GM12878 (cell line): ENCODE measurements around the gene ISLR. TPM values are rescaled to one million over a fixed set of nuclear protein-coding genes. Genes with fewer than 3 reads are reported as not detected.
A peak's percentile ranks its signal among the peaks of the same experiment; 100 is the strongest.

Source experiments
- ATAC-seq: fragments of 200-7000 bp; cut with Tn5 transposase; 3 replicates; pipeline ENCODE4 v1.9.1; 2020; ENCODE audit warnings: mild to moderate bottlenecking, moderate library complexity
- BruUV-seq: library from RNA; stranded (reverse); fragments of 400-500 nt; replicated peaks from 2 replicates; lab custom pipeline; 2021; lab: Mats Ljungman, UMichigan
- CTCF ChIA-PET: fragments of 300-600 bp; sonication (Branson Sonifier 250); formaldehyde crosslinking; extraction: SDS; loops from one replicate; lab custom pipeline; 2021; ENCODE audit warnings: inconsistent platforms; lab: Yijun Ruan, JAX
- POLR2A ChIA-PET: fragments of 350-600 bp; formaldehyde crosslinking; extraction: SDS; loops from one replicate; lab custom pipeline; 2021; ENCODE audit warnings: inconsistent platforms; lab: Charles Lee
- RAD21 ChIA-PET: fragments of 300-600 bp; sonication (Branson Sonifier 250); formaldehyde crosslinking; loops from one replicate; lab custom pipeline; 2023; ENCODE audit warnings: antibody characterized with exemption; ENCODE audit not compliant: unreplicated experiment; lab: Charles Lee
- SMC1A ChIA-PET: fragments of 300-600 bp; sonication (Branson Sonifier 250); formaldehyde crosslinking; loops from one replicate; lab custom pipeline; 2023; ENCODE audit not compliant: unreplicated experiment, uncharacterized antibody; lab: Charles Lee
- DNase-seq: peaks from one replicate; pipeline ENCODE4 v3.0.0-alpha.2; 2011; ENCODE audit warnings: low read depth, low spot score
- FAIRE-seq: peaks from 3 replicates; lab custom pipeline; 2011; peaks lifted over from hg19 to GRCh38; lab: Jason Lieb, UNC
- H2AFZ ChIP-seq: 2 replicates; pipeline ENCODE4 v1.6.0; 2011; ENCODE audit warnings: low read depth, low read length, control low read depth; ENCODE audit not compliant: control insufficient read depth
- H3K27ac ChIP-seq: 2 replicates; pipeline ENCODE4 v1.5.1; 2011; ENCODE audit warnings: control low read depth; ENCODE audit not compliant: control insufficient read depth, insufficient read depth
- H3K27me3 ChIP-seq, 2 experiments: replicated peaks in 1 of 2; 2 replicates each; pipeline versions ENCODE4 v1.6.0 to v1.6.1; 2011; ENCODE audit warnings: low read length in 1 of 2; ENCODE audit not compliant: control insufficient read depth in 2 of 2, insufficient read depth in 2 of 2
- H3K36me3 ChIP-seq, 2 experiments: 2 replicates each; pipeline ENCODE4 v1.5.1; 2011; ENCODE audit warnings: low read length in 1 of 2; ENCODE audit not compliant: control insufficient read depth in 2 of 2, insufficient read depth in 2 of 2
- H3K4me1 ChIP-seq: 2 replicates; pipeline ENCODE4 v1.6.1; 2011; ENCODE audit warnings: mild to moderate bottlenecking, low read length, moderate library complexity, mixed read lengths; ENCODE audit not compliant: control insufficient read depth, insufficient read depth
- H3K4me2 ChIP-seq: 2 replicates; pipeline ENCODE4 v1.6.0; 2011; ENCODE audit warnings: control low read depth; ENCODE audit not compliant: control insufficient read depth, insufficient read depth
- H3K4me3 ChIP-seq: fragments of 200-600 bp; sonication (generic); 2 replicates; pipeline ENCODE4 v1.5.1; 2016
- H3K79me2 ChIP-seq: 2 replicates; pipeline ENCODE4 v1.6.0; 2011; ENCODE audit warnings: low read length; ENCODE audit not compliant: control insufficient read depth, insufficient read depth
- H3K9ac ChIP-seq: 2 replicates; pipeline ENCODE4 v1.8.0; 2011; ENCODE audit warnings: low read length, control low read depth, mixed read lengths; ENCODE audit not compliant: control insufficient read depth, insufficient read depth
- H3K9me3 ChIP-seq: replicated peaks from 3 replicates; pipeline ENCODE4 v1.5.1; 2011; ENCODE audit warnings: mild to moderate bottlenecking, low read length; ENCODE audit not compliant: control insufficient read depth, insufficient read depth
- H4K20me1 ChIP-seq: 2 replicates; pipeline ENCODE4 v1.6.0; 2011; ENCODE audit not compliant: control insufficient read depth, insufficient read depth
- ASH2L ChIP-seq: fragments of 300-600, 200-600 bp; sonication (generic); IDR thresholded peaks from 2 replicates; pipeline ENCODE4 v1.6.1; 2017; ENCODE audit warnings: low read depth, mild to moderate bottlenecking, borderline replicate concordance
- ATF7 ChIP-seq: fragments of 450-650 bp; IDR thresholded peaks from 2 replicates; pipeline ENCODE4 v1.6.1; 2016; ENCODE audit warnings: low read depth, mild to moderate bottlenecking
- CREM ChIP-seq: IDR thresholded peaks from 2 replicates; pipeline ENCODE4 v1.6.1; 2014; ENCODE audit warnings: antibody characterized with exemption, low read depth
- ESRRA ChIP-seq: IDR thresholded peaks from 2 replicates; pipeline ENCODE4 v1.6.1; 2012; ENCODE audit warnings: mild to moderate bottlenecking, low read length, improper control_type of control experiment
- HDGF ChIP-seq: fragments of 450-650 bp; IDR thresholded peaks from 2 replicates; pipeline ENCODE4 v1.6.1; 2016; ENCODE audit warnings: antibody characterized with exemption
- KLF5 ChIP-seq: fragments of 450-650 bp; IDR thresholded peaks from 2 replicates; pipeline ENCODE4 v1.6.1; 2014; ENCODE audit warnings: mild to moderate bottlenecking; ENCODE audit not compliant: partially characterized antibody
- MYC ChIP-seq: IDR thresholded peaks from 2 replicates; pipeline ENCODE4 v1.6.1; 2011; ENCODE audit warnings: mild to moderate bottlenecking, low read length, moderate library complexity, inconsistent platforms; ENCODE audit not compliant: insufficient read depth, insufficient replicate concordance, insufficient read length, severe bottlenecking
- NR2C2 ChIP-seq: IDR thresholded peaks from 2 replicates; pipeline ENCODE4 v1.6.1; 2011; ENCODE audit warnings: borderline replicate concordance, low read depth; ENCODE audit not compliant: control insufficient read depth, insufficient read length
- SRF ChIP-seq, 2 experiments: IDR thresholded peaks; 2 replicates each; pipeline ENCODE4 v1.6.1; 2011; ENCODE audit warnings: low read depth in 2 of 2, low read length in 2 of 2, mild to moderate bottlenecking in 1 of 2, moderate library complexity in 1 of 2
- TCF12 ChIP-seq: IDR thresholded peaks from 2 replicates; pipeline ENCODE4 v1.6.1; 2011; ENCODE audit warnings: low read depth, mild to moderate bottlenecking, low read length
- YY1 ChIP-seq: IDR thresholded peaks from 2 replicates; pipeline ENCODE4 v1.6.1; 2011; ENCODE audit warnings: low read depth, mild to moderate bottlenecking, low read length
- WGBS: methylation state at CpG from one replicate; pipeline ENCODE4 v1.1.6; 2016; ENCODE audit warnings: low lambda C conversion rate; ENCODE audit not compliant: insufficient replicate concordance, insufficient coverage; ENCODE audit errors: missing lambda C conversion rate; 5-methylcytosine and 5-hydroxymethylcytosine counted together
- in situ Hi-C: fragments of 300-500 bp; cut with MboI; formaldehyde crosslinking; loops from 9 replicates; pipeline ENCODE4 v1.14.3; 2018; ENCODE audit warnings: mixed read lengths
- intact Hi-C: fragments of 100-400 bp; cut with micrococcal nuclease; formaldehyde crosslinking; loops from one replicate; pipeline ENCODE4 v1.14.2; 2022; ENCODE audit not compliant: unreplicated experiment
- polyA plus RNA-seq, 11 experiments: library from polyadenylated mRNA; depleted of rRNA in 4 of 11; unstranded in 6 of 11; stranded (reverse) in 5 of 11; fragments of >200 nt; fragmentation: Nextera tagmentation in 4 of 11; fragmentation: Illumina TruSeq in 1 of 11; extraction: Ambion mirVana in 4 of 11; extraction: Trizol in 1 of 11; gene quantifications; 1 replicate in 1 of 11; 2 replicates in 10 of 11; pipeline versions ENCODE4 v1.2.1 to v1.2.3, GENCODE V29; 2011 to 2016; ENCODE audit warnings: inconsistent platforms in 2 of 11, missing spikeins in 2 of 11, low read depth in 1 of 11
- total RNA-seq, 4 experiments: library from RNA; depleted of rRNA in 3 of 4; stranded (reverse); fragments of >200 nt in 3 of 4; fragmentation: Illumina TruSeq in 1 of 4; extraction: Trizol in 1 of 4; gene quantifications; 2 replicates each; pipeline versions ENCODE4 v1.2.1 to v1.2.3, GENCODE V29; 2013 to 2021

ISLR gene
- total and polyA plus RNA-seq, 10 of the 15 experiments (the other 5 are each of a cell fraction or from before 2014, with no cell fraction given): 0.03 to 1.8 (median 0.54) TPM

GRCh38 chr15:74210729-74211128 lies 37.2 kb downstream of the ISLR start:
- in situ Hi-C loops: no loop called here
- intact Hi-C loops: no loop called here

GRCh38 chr15:74211656-74212055 lies 38.1 kb downstream of the ISLR start:
- peak overlapping the region; percentile 85; the same call in 1 of the 2 replicates for H3K4me2 ChIP-seq
- in situ Hi-C loops (no loop called here), intact Hi-C loops (no loop called here)
- FAIRE-seq (no peak), ATAC-seq (no peak), DNase-seq (no peak)
- H4K20me1 ChIP-seq: no peaks in the 10 kb centered on the region
- no TSS peak for BruUV-seq
- 89% methylated on average over 1 of the region's 1 CpG for WGBS
- TF ChIP-seq TCF12: no peak
- no peak for TF ChIP-seq KLF5
- no peak for TF ChIP-seq HDGF
- no peak for TF ChIP-seq NR2C2
- TF ChIP-seq ASH2L: no peak
- TF ChIP-seq SRF (IDR thresholded peaks at IDR 0.05; ENCODE audit: low read depth in 2 of 2, low read length in 2 of 2): no peak
- no peak for TF ChIP-seq MYC
- TF ChIP-seq CREM: no peak
- no peaks in the 10 kb centered on the region for H3K9me3 ChIP-seq
- H3K4me1 ChIP-seq: peaks cover 51% of the 10 kb centered on the region
- H3K27me3 ChIP-seq: no peaks in the 10 kb centered on the region; a peak in 1 of 4 replicates
- H3K27ac ChIP-seq: peak overlapping the region; percentile 57
- ChIA-PET SMC1A (interaction anchor here (1.2 kb wide), 1 partner anchor 11 kb away, joined by 3 read pairs; no protein-coding TSS in a partner anchor), POLR2A (no interaction called here), CTCF (interaction anchor here (0.7 kb wide), 1 partner anchor 110 kb away, joined by 4 read pairs; no protein-coding TSS in a partner anchor), RAD21 (no interaction called here)
- H3K4me3 ChIP-seq: no peak overlapping the region
- no peak overlapping the region for H3K9ac ChIP-seq
- H2AFZ ChIP-seq: no peak overlapping the region; the same call in 1 of the 2 replicates
- no peaks in the 10 kb centered on the region for H3K36me3 ChIP-seq
- no peaks in the 10 kb centered on the region for H3K79me2 ChIP-seq

More at GRCh38 chr15:74210729-74211128, 37.2 kb downstream of the ISLR start:
- SMC1A ChIA-PET: no interaction called here
- Histone ChIP-seq H3K27ac (no peak overlapping the region), H3K79me2 (no peaks in the 10 kb centered on the region), H2AFZ (no peak overlapping the region), H3K36me3 (no peaks in the 10 kb centered on the region), H3K4me2 (no peak overlapping the region), H3K9ac (no peak overlapping the region), H3K9me3 (no peaks in the 10 kb centered on the region), H3K4me3 (no peak overlapping the region), H3K27me3 (no peaks in the 10 kb centered on the region; a peak in 1 of 4 replicates), H3K4me1 (peaks cover 51% of the 10 kb centered on the region), H4K20me1 (no peaks in the 10 kb centered on the region)
- CTCF ChIA-PET: interaction anchor here (0.7 kb wide), 1 partner anchor 111 kb away, joined by 4 read pairs; no protein-coding TSS in a partner anchor
- no peak for TF ChIP-seq ATF7
- TF ChIP-seq ESRRA: no peak
- TF ChIP-seq YY1: 0 out of 2 replicates have a peak, but pooled peaks have one; percentile 13
- no TSS peak for BruUV-seq
- POLR2A ChIA-PET: no interaction called here
- ATAC-seq: no peak
- DNase-seq: no peak
- FAIRE-seq: peak; percentile 7
- RAD21 ChIA-PET: no interaction called here
